Measurements from ENCODE around the gene DEAF1. TPM values are rescaled to one million over a fixed set of nuclear protein-coding genes. Genes with fewer than 3 reads are reported as not detected.

Gene DEAF1
- total and polyA plus RNA-seq, 2 donors (not counting 1 experiment from before 2014, with no cell fraction given), result 9.7 to 38.3 TPM

DNA sequence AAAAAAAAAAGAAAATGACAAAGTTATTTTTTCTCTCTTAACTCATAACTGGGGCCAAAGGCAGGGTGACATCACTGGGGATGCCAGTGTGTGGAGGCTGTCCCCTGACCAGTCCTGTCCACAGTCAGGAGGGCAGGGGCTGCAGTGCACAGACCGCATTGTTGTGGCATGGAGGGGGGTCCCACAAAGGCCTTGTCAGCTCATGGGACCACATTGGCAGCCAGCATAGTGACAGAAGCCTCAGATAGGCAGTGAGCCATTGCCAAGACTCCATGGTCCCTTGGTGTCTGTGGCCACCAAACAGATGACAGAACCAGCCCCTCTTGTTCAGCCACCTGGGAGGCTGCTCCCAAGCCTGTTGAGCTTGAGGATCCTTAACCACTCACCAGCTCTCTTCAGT is 4.7 kb upstream of the DEAF1 start:
- TF ChIP-seq EZH2 (IDR thresholded peaks at IDR 0.05; ENCODE audit: low read length, missing control alignments), result no peak
- TF ChIP-seq, protein P1, sequence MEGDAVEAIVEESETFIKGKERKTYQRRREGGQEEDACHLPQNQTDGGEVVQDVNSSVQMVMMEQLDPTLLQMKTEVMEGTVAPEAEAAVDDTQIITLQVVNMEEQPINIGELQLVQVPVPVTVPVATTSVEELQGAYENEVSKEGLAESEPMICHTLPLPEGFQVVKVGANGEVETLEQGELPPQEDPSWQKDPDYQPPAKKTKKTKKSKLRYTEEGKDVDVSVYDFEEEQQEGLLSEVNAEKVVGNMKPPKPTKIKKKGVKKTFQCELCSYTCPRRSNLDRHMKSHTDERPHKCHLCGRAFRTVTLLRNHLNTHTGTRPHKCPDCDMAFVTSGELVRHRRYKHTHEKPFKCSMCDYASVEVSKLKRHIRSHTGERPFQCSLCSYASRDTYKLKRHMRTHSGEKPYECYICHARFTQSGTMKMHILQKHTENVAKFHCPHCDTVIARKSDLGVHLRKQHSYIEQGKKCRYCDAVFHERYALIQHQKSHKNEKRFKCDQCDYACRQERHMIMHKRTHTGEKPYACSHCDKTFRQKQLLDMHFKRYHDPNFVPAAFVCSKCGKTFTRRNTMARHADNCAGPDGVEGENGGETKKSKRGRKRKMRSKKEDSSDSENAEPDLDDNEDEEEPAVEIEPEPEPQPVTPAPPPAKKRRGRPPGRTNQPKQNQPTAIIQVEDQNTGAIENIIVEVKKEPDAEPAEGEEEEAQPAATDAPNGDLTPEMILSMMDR (conservative IDR thresholded peaks at IDR 0.05 in 1 of 2, IDR thresholded peaks at IDR 0.05 in 1 of 2; ENCODE audit: low read depth in 1 of 2, low read length in 2 of 2), result no peak
- Histone ChIP-seq H3K79me2 (ENCODE audit: control insufficient read depth, insufficient read depth, low read length) (peaks cover 9% of the 10 kb centered on the region), H3K4me3 (replicated peaks in 1 of 4; ENCODE audit: control extremely low read depth in 1 of 4, insufficient read depth in 1 of 4, low read depth in 3 of 4, low read length in 4 of 4) (no peak overlapping the region), H2AFZ (ENCODE audit: low read length) (no peak overlapping the region), H3K4me1 (ENCODE audit: control insufficient read depth, extremely low read depth, insufficient read depth, low read length) (peaks cover 6% of the 10 kb centered on the region), H4K20me1 (ENCODE audit: control insufficient read depth, extremely low read depth, insufficient read depth, low read length) (no peaks in the 10 kb centered on the region), H3K27me3 (ENCODE audit: control insufficient read depth, insufficient read depth, low read length) (no peaks in the 10 kb centered on the region), H3K4me2 (ENCODE audit: extremely low read depth, insufficient read depth, low read length) (no peak overlapping the region), H3K9ac (ENCODE audit: insufficient read depth, low read length) (no peak overlapping the region), H3K36me3 (ENCODE audit: control insufficient read depth, insufficient read depth, low read length) (peaks cover 12% of the 10 kb centered on the region), H3K27ac (ENCODE audit: insufficient read depth, low read length) (no peak overlapping the region), H3K9me3 (ENCODE audit: control insufficient read depth, insufficient read depth, low read depth, low read length) (no peaks in the 10 kb centered on the region)
- DNase-seq (ENCODE audit: low read depth in 2 of 2), result no peak

GRCh38 chr11:699116-699508 is 4.1 kb upstream of the DEAF1 start:
- H3K9ac ChIP-seq (ENCODE audit: insufficient read depth, low read length), result no peak overlapping the region
- H3K9me3 ChIP-seq (ENCODE audit: control insufficient read depth, insufficient read depth, low read depth, low read length), result no peaks in the 10 kb centered on the region
- no peak overlapping the region for H3K27ac ChIP-seq (ENCODE audit: insufficient read depth, low read length)
- no peak overlapping the region for H2AFZ ChIP-seq (ENCODE audit: low read length)
- peaks cover 11% of the 10 kb centered on the region for H3K79me2 ChIP-seq (ENCODE audit: control insufficient read depth, insufficient read depth, low read length)
- no peak overlapping the region for H3K4me2 ChIP-seq (ENCODE audit: extremely low read depth, insufficient read depth, low read length)
- H4K20me1 ChIP-seq (ENCODE audit: control insufficient read depth, extremely low read depth, insufficient read depth, low read length), result no peaks in the 10 kb centered on the region
- H3K4me1 ChIP-seq (ENCODE audit: control insufficient read depth, extremely low read depth, insufficient read depth, low read length), result peaks cover 7% of the 10 kb centered on the region
- H3K27me3 ChIP-seq (ENCODE audit: control insufficient read depth, insufficient read depth, low read length), result no peaks in the 10 kb centered on the region
- no peak for TF ChIP-seq EZH2 (IDR thresholded peaks at IDR 0.05; ENCODE audit: low read length, missing control alignments)
- TF ChIP-seq, protein P1 (conservative IDR thresholded peaks at IDR 0.05 in 1 of 2, IDR thresholded peaks at IDR 0.05 in 1 of 2; ENCODE audit: low read depth in 1 of 2, low read length in 2 of 2), result no peak
- peaks cover 9% of the 10 kb centered on the region for H3K36me3 ChIP-seq (ENCODE audit: control insufficient read depth, insufficient read depth, low read length)
- H3K4me3 ChIP-seq (replicated peaks in 1 of 4; ENCODE audit: control extremely low read depth in 1 of 4, insufficient read depth in 1 of 4, low read depth in 3 of 4, low read length in 4 of 4), result no peak overlapping the region
- DNase-seq (ENCODE audit: low read depth in 2 of 2), result peak in 1 of 2 donors; percentile 18

DNA sequence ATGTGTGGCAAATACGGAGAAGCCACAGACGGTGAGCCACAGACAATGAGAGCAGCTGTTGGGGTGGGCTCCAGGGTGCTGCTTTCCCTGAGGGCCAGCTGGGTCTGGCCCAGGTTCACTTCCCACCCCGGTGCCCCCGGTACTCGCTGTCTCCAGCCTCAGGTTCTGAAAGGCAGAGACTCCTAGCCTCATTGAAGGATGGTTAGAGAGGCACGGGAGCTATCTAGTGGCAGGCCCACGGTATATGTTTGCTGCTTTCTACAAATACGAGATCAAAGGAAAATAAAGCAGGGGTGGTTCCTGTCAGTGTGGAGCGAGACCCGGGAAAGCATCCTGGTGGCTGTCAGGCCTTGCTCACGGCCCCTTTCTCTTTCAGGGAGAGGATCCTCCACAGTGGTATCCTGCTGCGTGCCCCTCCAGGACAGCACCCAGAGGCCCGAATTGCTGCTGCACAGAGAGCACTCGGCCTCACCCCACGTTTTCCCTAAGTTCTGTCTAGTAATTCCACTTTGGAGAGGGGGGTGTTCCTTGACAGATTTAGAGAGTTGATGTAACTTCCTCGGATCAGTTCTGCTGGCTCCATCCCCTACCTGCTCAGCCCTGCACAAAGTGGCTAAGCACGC is 3.6 kb upstream of the DEAF1 start:
- no peaks in the 10 kb centered on the region for H3K9me3 ChIP-seq (ENCODE audit: control insufficient read depth, insufficient read depth, low read depth, low read length)
- H4K20me1 ChIP-seq (ENCODE audit: control insufficient read depth, extremely low read depth, insufficient read depth, low read length), result no peaks in the 10 kb centered on the region
- TF ChIP-seq, protein P1 (conservative IDR thresholded peaks at IDR 0.05 in 1 of 2, IDR thresholded peaks at IDR 0.05 in 1 of 2; ENCODE audit: low read depth in 1 of 2, low read length in 2 of 2), result no peak
- TF ChIP-seq EZH2 (IDR thresholded peaks at IDR 0.05; ENCODE audit: low read length, missing control alignments), result no peak
- no peak overlapping the region for H2AFZ ChIP-seq (ENCODE audit: low read length)
- no peak for DNase-seq (ENCODE audit: low read depth in 2 of 2)
- peaks cover 11% of the 10 kb centered on the region for H3K4me1 ChIP-seq (ENCODE audit: control insufficient read depth, extremely low read depth, insufficient read depth, low read length)
- H3K4me2 ChIP-seq (ENCODE audit: extremely low read depth, insufficient read depth, low read length), result no peak overlapping the region
- peaks cover 9% of the 10 kb centered on the region for H3K36me3 ChIP-seq (ENCODE audit: control insufficient read depth, insufficient read depth, low read length)
- peaks cover 16% of the 10 kb centered on the region for H3K79me2 ChIP-seq (ENCODE audit: control insufficient read depth, insufficient read depth, low read length)
- H3K27ac ChIP-seq (ENCODE audit: insufficient read depth, low read length), result no peak overlapping the region
- no peak overlapping the region for H3K9ac ChIP-seq (ENCODE audit: insufficient read depth, low read length)
- no peaks in the 10 kb centered on the region for H3K27me3 ChIP-seq (ENCODE audit: control insufficient read depth, insufficient read depth, low read length)
- H3K4me3 ChIP-seq (replicated peaks in 1 of 4; ENCODE audit: control extremely low read depth in 1 of 4, insufficient read depth in 1 of 4, low read depth in 3 of 4, low read length in 4 of 4), result no peak overlapping the region

Data from fibroblast of lung (primary cell).